ENCODE measurements around the gene INPP5K. TPM values are rescaled to one million over a fixed set of nuclear protein-coding genes. Genes with fewer than 3 reads are reported as not detected.
A peak's percentile ranks its signal among the peaks of the same experiment; 100 is the strongest.

Gene INPP5K
- total and polyA plus RNA-seq, 10 of the 15 experiments (the other 5 are each of a cell fraction or from before 2014, with no cell fraction given): 0.58 to 41.2 (median 23.3) TPM

DNA sequence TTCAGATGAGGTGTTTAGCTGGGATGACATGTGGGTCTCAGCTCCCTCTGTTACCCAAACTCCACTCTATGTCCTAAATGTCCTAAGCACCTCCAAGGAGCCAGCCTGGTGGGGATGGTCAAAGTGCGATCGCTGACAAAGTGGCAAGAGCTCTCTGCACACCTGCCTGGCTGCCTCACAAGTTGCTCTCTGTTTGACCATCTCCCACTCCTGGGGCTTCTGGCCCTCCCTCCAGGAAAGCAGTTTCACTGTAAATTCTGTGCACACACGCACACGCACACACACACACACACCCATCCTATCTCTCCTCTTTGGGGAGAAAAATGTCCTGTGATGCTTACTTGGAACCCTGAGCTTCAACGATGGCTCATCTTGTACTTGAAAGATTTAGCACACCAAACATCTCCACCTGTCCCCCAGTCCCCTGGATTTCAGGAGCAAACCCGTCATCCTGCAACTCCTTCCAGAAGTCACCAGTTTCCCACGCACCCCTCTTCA lies 44.5 kb upstream of the INPP5K start:
- no peaks in the 10 kb centered on the region for H3K27me3 ChIP-seq (replicated peaks in 1 of 2; ENCODE audit: control insufficient read depth in 2 of 2, insufficient read depth in 2 of 2, low read length in 1 of 2)
- intact Hi-C loops (cut with micrococcal nuclease; ENCODE audit: unreplicated experiment): loop anchor here (5.0 kb wide), 1 partner anchor 156 kb away; no protein-coding TSS in a partner anchor
- no peak for TF ChIP-seq FOS (IDR thresholded peaks at IDR 0.05; ENCODE audit: borderline replicate concordance, extremely low read depth, insufficient read length)
- no peak for TF ChIP-seq IRF4 (IDR thresholded peaks at IDR 0.05; ENCODE audit: low read depth, low read length)
- no peak for TF ChIP-seq IKZF2 (IDR thresholded peaks at IDR 0.05)
- no peak for TF ChIP-seq LARP7 (IDR thresholded peaks at IDR 0.05)
- no peak for TF ChIP-seq FOXK2 (IDR thresholded peaks at IDR 0.05)
- TF ChIP-seq E2F4 (IDR thresholded peaks at IDR 0.05; ENCODE audit: low read depth, low read length): no peak
- TF ChIP-seq SMAD1 (IDR thresholded peaks at IDR 0.05; ENCODE audit: low read depth, partially characterized antibody): no peak
- TF ChIP-seq STAT3 (IDR thresholded peaks at IDR 0.05; ENCODE audit: low read depth, low read length): no peak
- TF ChIP-seq POLR2A (IDR thresholded peaks at IDR 0.05; ENCODE audit: low read depth, low read length): no peak
- TF ChIP-seq CHD1 (IDR thresholded peaks at IDR 0.05; ENCODE audit: low read depth, low read length): no peak
- no peak for TF ChIP-seq WRNIP1 (IDR thresholded peaks at IDR 0.05; ENCODE audit: borderline replicate concordance, low read depth, low read length)
- peak overlapping the region; percentile 86 for H3K4me3 ChIP-seq
- peaks cover 6% of the 10 kb centered on the region; the same call in 1 of the 2 replicates for H4K20me1 ChIP-seq (ENCODE audit: control insufficient read depth, insufficient read depth)
- WGBS (ENCODE audit: insufficient coverage, insufficient replicate concordance, low lambda C conversion rate, missing lambda C conversion rate): 56% methylated on average over 7 of the region's 7 CpGs
- ChIA-PET POLR2A (interaction anchor here (0.8 to 1.3 kb wide), 3 partner anchors 45 to 184 kb away, joined by 3 to 5 read pairs (median 3); partner anchors contain the start of gene INPP5K), SMC1A (ENCODE audit: uncharacterized antibody, unreplicated experiment) (interaction anchor here (1.1 to 1.8 kb wide), 2 partner anchors 47 to 69 kb away, joined by 4 to 7 read pairs; no protein-coding TSS in a partner anchor), CTCF (interaction anchor here (0.6 to 1.6 kb wide), 5 partner anchors 12 to 195 kb away, joined by 3 to 8 read pairs (median 5); partner anchors contain the start of gene INPP5K), RAD21 (ENCODE audit: unreplicated experiment) (interaction anchor here (0.8 kb wide), 1 partner anchor 69 kb away, joined by 4 read pairs; no protein-coding TSS in a partner anchor)
- FAIRE-seq (no peak), DNase-seq (ENCODE audit: low read depth, low spot score) (no peak), ATAC-seq (no peak)
- peak overlapping the region; percentile 96 for H3K4me2 ChIP-seq (ENCODE audit: control insufficient read depth, insufficient read depth)
- peak overlapping the region; percentile 37; the same call in 1 of the 2 replicates for H3K27ac ChIP-seq (ENCODE audit: control insufficient read depth, insufficient read depth)
- peaks cover 0 to 6% of the 10 kb centered on the region in 2 experiments; a peak in 2 of 4 replicates for H3K36me3 ChIP-seq (ENCODE audit: control insufficient read depth in 2 of 2, insufficient read depth in 2 of 2, low read length in 1 of 2)
- no peaks in the 10 kb centered on the region for H3K9me3 ChIP-seq (replicated peaks; ENCODE audit: control insufficient read depth, insufficient read depth, low read length)
- no peak overlapping the region for H2AFZ ChIP-seq (ENCODE audit: control insufficient read depth, low read depth, low read length)
- BruUV-seq (replicated peaks): TSS peak; percentile 46
- H3K4me1 ChIP-seq (ENCODE audit: control insufficient read depth, insufficient read depth, low read length): peaks cover 26% of the 10 kb centered on the region
- in situ Hi-C loops (cut with MboI): no loop called here
- peak overlapping the region; percentile 79 for H3K9ac ChIP-seq (ENCODE audit: control insufficient read depth, insufficient read depth, low read length)
- peaks cover 45% of the 10 kb centered on the region for H3K79me2 ChIP-seq (ENCODE audit: control insufficient read depth, insufficient read depth, low read length)
